ENCODE data around the gene EIF4G3. TPM values are rescaled to one million over a fixed set of nuclear protein-coding genes. Genes with fewer than 3 reads are reported as not detected.
A peak's percentile ranks its signal among the peaks of the same experiment; 100 is the strongest.

Gene EIF4G3
- total and polyA plus RNA-seq, 10 of the 15 experiments (the other 5 are each of a cell fraction or from before 2014, with no cell fraction given), result 7.4 to 45.1 (median 29.1) TPM

GRCh38 chr1:21051177-21051825 is 125.4 kb downstream of the EIF4G3 start:
- no peak overlapping the region for H2AFZ ChIP-seq (ENCODE audit: control insufficient read depth, low read depth, low read length)
- TF ChIP-seq SPI1 (IDR thresholded peaks at IDR 0.05; ENCODE audit: borderline replicate concordance, insufficient read depth, low read depth, low read length) (peak; percentile 35; the same call in 1 of the 2 replicates), EGR1 (IDR thresholded peaks at IDR 0.05; ENCODE audit: borderline replicate concordance in 1 of 2, low read depth in 2 of 2, low read length in 2 of 2) (no peak)
- intact Hi-C loops (cut with micrococcal nuclease; ENCODE audit: unreplicated experiment), result no loop called here
- no peak for DNase-seq (ENCODE audit: low read depth, low spot score)
- in situ Hi-C loops (cut with MboI), result no loop called here
- WGBS (ENCODE audit: insufficient coverage, insufficient replicate concordance, low lambda C conversion rate, missing lambda C conversion rate), result 43% methylated on average over 2 of the region's 2 CpGs
- H3K27ac ChIP-seq (ENCODE audit: control insufficient read depth, insufficient read depth), result peak overlapping the region; percentile 15; the same call in 1 of the 2 replicates
- no peak overlapping the region for H3K9ac ChIP-seq (ENCODE audit: control insufficient read depth, insufficient read depth, low read length)
- BruUV-seq (replicated peaks), result no TSS peak
- peaks cover 2 to 6% of the 10 kb centered on the region in 2 experiments; a peak in 2 of 4 replicates for H3K36me3 ChIP-seq (ENCODE audit: control insufficient read depth in 2 of 2, insufficient read depth in 2 of 2, low read length in 1 of 2)
- H3K4me2 ChIP-seq (ENCODE audit: control insufficient read depth, insufficient read depth), result peak overlapping the region; percentile 2; the same call in 1 of the 2 replicates
- H3K79me2 ChIP-seq (ENCODE audit: control insufficient read depth, insufficient read depth, low read length), result no peaks in the 10 kb centered on the region
- no peaks in the 10 kb centered on the region for H4K20me1 ChIP-seq (ENCODE audit: control insufficient read depth, insufficient read depth)
- ChIA-PET CTCF (interaction anchor here (1.1 kb wide), 1 partner anchor 29 kb away, joined by 3 read pairs; no protein-coding TSS in a partner anchor), POLR2A (no interaction called here), RAD21 (ENCODE audit: unreplicated experiment) (no interaction called here), SMC1A (ENCODE audit: uncharacterized antibody, unreplicated experiment) (no interaction called here)
- 0 out of 2 replicates have a peak overlapping the region, but pooled peaks have one; percentile 8 for H3K4me3 ChIP-seq
- ATAC-seq, result peak; percentile 82
- no peaks in the 10 kb centered on the region for H3K27me3 ChIP-seq (replicated peaks in 1 of 2; ENCODE audit: control insufficient read depth in 2 of 2, insufficient read depth in 2 of 2, low read length in 1 of 2)
- no peak for FAIRE-seq
- peaks cover 5% of the 10 kb centered on the region; the same call in 1 of the 2 replicates for H3K4me1 ChIP-seq (ENCODE audit: control insufficient read depth, insufficient read depth, low read length)
- H3K9me3 ChIP-seq (replicated peaks; ENCODE audit: control insufficient read depth, insufficient read depth, low read length), result no peaks in the 10 kb centered on the region

GRCh38 chr1:21050031-21050430 is 126.7 kb downstream of the EIF4G3 start:
- in situ Hi-C loops (cut with MboI) (no loop called here), intact Hi-C loops (cut with micrococcal nuclease; ENCODE audit: unreplicated experiment) (no loop called here)
- Histone ChIP-seq H3K4me2 (ENCODE audit: control insufficient read depth, insufficient read depth) (no peak overlapping the region), H2AFZ (ENCODE audit: control insufficient read depth, low read depth, low read length) (no peak overlapping the region), H3K27ac (ENCODE audit: control insufficient read depth, insufficient read depth) (no peak overlapping the region), H3K4me3 (no peak overlapping the region), H3K4me1 (ENCODE audit: control insufficient read depth, insufficient read depth, low read length) (peaks cover 5% of the 10 kb centered on the region; the same call in 1 of the 2 replicates), H3K27me3 (replicated peaks in 1 of 2; ENCODE audit: control insufficient read depth in 2 of 2, insufficient read depth in 2 of 2, low read length in 1 of 2) (no peaks in the 10 kb centered on the region), H4K20me1 (ENCODE audit: control insufficient read depth, insufficient read depth) (no peaks in the 10 kb centered on the region), H3K79me2 (ENCODE audit: control insufficient read depth, insufficient read depth, low read length) (no peaks in the 10 kb centered on the region), H3K9ac (ENCODE audit: control insufficient read depth, insufficient read depth, low read length) (no peak overlapping the region), H3K9me3 (replicated peaks; ENCODE audit: control insufficient read depth, insufficient read depth, low read length) (no peaks in the 10 kb centered on the region), H3K36me3 (ENCODE audit: control insufficient read depth in 2 of 2, insufficient read depth in 2 of 2, low read length in 1 of 2) (peaks cover 2 to 6% of the 10 kb centered on the region in 2 experiments; a peak in 2 of 4 replicates)
- ATAC-seq, result no peak
- no peak for DNase-seq (ENCODE audit: low read depth, low spot score)
- ChIA-PET CTCF (interaction anchor here (0.7 to 1.3 kb wide), 2 partner anchors 122 to 146 kb away, joined by 3 read pairs; no protein-coding TSS in a partner anchor), SMC1A (ENCODE audit: uncharacterized antibody, unreplicated experiment) (no interaction called here), RAD21 (ENCODE audit: unreplicated experiment) (no interaction called here), POLR2A (no interaction called here)
- BruUV-seq (replicated peaks), result no TSS peak
- FAIRE-seq, result no peak
- TF ChIP-seq POU2F2 (IDR thresholded peaks at IDR 0.05; ENCODE audit: borderline replicate concordance, low read depth, low read length), result no peak
- no peak for TF ChIP-seq PAX5 (IDR thresholded peaks at IDR 0.05; ENCODE audit: borderline replicate concordance, low read depth, low read length)
- no peak for TF ChIP-seq CREM (IDR thresholded peaks at IDR 0.05; ENCODE audit: low read depth)
- 71% methylated on average over 4 of the region's 4 CpGs for WGBS (ENCODE audit: insufficient coverage, insufficient replicate concordance, low lambda C conversion rate, missing lambda C conversion rate)

Data from GM12878 (cell line).